Measurements from ENCODE around the gene CFAP61.

CFAP61 gene

DNA sequence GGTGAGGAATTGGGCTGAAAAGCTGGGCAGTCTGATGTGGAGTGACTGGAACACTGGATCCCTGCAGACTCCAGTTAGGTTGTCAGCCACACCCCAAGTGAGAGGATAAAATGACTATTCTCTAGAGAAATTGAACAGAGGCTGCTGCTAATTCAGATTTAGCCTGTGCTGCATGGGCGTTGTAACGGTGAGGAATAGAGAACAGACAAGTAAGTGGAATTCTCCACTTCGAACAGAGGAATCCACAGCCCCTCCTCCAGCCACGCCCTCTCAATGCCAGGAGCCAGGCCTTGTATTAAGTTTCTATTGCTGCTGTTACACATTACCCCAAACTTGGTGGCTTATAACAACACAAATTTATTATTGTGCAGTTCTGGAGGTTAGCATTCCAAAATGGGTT, 109.3 kb downstream of the CFAP61 start:
- FAIRE-seq (no peak), DNase-seq (ENCODE audit: insufficient read length, low spot score) (no peak)

DNA sequence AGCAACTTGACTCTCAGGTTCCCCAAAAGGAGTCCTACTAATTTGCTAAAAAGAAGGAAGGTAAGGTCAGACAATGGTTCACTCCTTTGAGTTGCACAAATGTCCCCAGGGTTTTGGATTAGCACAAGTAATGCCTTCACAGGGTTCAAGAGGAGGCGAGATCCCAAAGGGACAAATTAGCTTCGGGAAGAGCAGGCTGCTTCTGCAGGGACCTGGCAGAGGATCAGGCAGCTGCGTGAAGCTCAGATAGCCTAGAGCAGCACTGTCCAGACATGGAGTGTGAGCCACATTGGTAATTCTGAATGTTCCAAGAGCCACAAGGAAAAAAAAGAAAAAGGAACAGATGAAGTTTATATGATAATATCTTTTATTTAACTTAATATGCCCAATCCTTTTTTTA, 115.4 kb downstream of the CFAP61 start:
- FAIRE-seq: no peak

GRCh38 chr20:20173254-20173653, 120.9 kb downstream of the CFAP61 start:
- no peak for DNase-seq (ENCODE audit: insufficient read length, low spot score)
- no peak for FAIRE-seq

More for the DNA sequence above, 115.4 kb downstream of the CFAP61 start:
- no peak for DNase-seq (ENCODE audit: insufficient read length, low spot score)

DNA sequence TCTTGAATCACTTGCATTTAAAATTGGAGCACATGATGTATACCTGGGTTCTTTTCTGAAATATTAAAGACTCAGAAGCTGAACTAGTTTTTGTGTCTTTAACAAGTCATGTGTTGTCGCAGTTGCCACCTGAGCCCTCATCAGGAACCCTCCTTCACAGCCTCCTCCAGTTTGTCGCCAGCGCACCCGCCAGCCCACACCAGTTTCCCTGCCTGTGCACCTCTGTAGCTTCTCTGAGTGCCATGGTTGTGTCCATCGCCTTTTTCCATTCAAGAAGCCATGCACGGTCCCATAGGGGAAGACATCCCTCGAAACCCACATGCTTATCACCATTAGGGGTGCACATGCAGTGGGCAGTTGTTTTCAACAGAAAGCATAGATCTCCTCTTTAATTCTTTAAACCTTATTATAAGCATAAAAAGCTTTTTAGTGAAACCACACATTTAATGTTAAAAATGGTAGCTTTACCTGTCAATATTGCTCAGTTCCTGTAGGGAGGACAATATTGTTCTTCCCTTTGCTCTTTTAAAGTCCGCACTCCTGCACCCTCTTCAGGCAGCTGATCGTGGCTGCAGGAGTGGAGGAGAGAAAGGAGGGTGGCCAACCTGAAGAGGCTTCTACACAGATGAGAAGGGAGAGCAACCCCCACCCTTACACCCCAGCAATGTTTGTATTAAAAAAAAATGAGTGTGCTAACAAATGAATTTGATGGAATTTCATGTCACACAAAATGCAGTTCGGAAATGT, 121.9 kb downstream of the CFAP61 start:
- FAIRE-seq (no peak), DNase-seq (ENCODE audit: insufficient read length, low spot score) (no peak)

DNA sequence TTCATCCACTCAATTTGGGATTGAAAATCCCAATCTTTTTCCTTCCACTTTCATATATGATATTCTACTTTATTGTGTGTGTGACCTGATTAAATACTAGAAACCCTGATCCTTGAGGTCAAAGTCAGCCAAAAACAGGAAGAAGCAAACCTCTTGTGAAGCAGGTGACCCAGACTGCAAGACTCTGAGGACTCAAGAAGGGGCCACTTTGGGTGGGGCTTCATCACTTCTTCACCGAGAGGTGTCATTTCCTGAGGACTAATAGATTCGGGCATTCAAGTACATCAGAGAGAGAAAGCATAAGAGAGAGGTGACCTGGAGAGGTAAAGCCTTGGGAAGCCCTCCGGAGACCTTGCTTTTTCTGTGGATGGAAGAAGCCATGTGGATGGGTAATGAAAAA, 129.0 kb downstream of the CFAP61 start:
- no peak for DNase-seq (ENCODE audit: insufficient read length, low spot score)
- FAIRE-seq: no peak

DNA sequence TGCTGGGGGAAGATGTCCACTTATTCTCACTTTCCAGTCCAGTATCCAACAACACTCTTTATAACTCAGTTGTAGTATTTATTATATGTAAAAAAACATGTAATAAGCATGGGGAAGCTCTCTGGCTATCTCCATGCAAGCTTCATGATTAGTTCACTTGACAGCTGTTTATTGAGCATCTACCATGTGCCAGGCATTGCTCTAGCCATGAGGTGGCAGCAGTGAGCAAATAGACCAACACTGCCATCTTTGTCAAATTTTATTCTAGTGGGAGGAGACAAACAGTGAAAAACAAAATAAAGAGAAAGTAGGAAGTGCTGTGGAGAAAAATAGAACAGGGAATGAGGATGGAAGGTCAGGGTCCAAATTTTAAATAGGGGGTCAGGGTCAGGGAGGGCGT, 131.8 kb downstream of the CFAP61 start:
- DNase-seq (ENCODE audit: insufficient read length, low spot score): peak; percentile 10
- peak; percentile 87 for FAIRE-seq

DNA sequence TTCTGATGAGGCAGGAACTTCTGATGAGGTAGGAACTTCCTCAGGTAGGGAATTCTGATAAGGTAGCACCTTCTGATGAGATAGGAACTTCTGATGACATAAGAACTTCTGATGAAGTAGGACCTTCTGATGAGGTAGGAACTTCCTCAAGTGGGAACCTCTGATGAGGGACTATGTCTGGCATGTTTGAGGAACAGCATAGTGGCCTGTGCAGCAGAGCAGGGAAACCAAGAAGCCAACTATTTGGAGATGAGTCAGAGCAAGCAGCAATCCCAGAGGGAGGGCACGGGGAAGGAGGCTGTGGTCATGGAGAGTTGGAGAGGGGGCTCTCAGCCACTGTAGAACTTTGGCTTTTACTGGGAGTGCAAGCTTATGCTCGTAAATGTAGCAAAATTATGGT, 132.4 kb downstream of the CFAP61 start:
- DNase-seq (ENCODE audit: insufficient read length, low spot score) (no peak), FAIRE-seq (no peak)

DNA sequence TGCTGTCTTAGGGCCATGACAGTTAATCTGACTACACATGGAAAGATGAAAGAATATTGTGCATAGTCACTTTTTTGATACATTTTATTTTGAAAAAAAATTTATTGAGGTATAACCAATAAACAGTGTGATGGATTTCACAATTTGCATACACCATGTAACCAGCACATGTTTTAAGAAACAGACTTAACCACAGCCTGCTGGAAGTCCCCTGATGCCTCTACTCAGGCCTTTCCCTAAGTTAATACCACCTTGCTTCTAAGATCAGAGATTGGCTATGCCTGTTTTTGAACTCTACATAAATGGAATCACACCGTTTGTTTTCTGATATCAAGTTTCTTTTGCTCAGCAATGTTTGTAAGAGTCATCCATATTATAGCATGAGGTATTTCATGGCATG, 136.3 kb downstream of the CFAP61 start:
- no peak for DNase-seq (ENCODE audit: insufficient read length, low spot score)
- peak; percentile 62 for FAIRE-seq

GRCh38 chr20:20192366-20192765, 140.0 kb downstream of the CFAP61 start:
- FAIRE-seq: no peak
- DNase-seq (ENCODE audit: insufficient read length, low spot score): no peak

DNA sequence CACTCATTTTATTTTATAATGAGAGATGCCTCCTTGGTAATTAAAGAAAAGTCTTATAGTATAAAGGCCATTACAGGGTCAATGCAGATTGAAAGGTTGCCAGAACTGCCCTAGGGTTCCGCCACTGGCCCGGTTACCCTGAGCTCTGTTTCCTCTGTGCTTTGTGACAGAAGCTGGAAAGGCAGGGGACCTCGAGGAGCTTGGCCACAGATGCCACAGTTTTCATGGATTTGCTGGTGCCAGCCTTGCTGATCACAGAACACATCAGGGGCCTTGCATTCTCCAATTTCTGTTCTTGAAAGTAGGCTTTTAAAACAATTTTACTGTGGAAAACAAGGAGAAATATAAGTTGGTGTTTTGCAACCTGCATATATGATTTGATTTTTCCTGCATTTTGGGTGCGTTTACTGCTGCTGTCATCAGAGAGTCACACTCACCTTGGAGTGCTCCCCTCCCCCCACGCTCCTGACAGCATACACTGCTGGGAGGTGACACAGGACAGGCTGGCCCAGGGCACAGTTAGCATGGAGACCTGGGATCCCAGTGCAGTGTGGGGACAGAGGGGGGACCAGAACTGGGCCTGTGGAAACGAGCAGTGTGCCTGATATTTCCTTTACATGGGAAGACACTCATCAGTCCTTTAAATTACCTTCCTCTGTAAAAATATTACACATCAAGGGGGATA, 142.8 kb downstream of the CFAP61 start:
- FAIRE-seq (no peak), DNase-seq (ENCODE audit: insufficient read length, low spot score) (no peak)

DNA sequence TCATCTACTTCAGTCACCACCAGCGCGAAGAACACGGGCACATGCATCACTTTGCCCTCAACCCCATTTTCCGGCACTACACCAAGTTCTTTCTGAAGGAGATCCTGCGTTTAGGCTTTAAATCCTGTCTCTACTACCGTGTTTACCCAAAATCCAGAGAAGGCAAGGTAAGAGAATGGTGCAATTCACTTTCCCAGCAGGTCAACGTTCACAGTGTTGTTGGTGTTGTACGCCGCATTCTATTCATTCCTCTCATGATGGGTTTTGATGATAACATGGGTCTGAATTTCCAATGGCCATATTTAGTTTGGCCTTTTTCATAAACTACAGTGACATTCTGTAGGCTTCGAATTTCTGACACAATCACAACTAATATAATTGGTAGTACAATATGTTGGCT, 144.3 kb downstream of the CFAP61 start:
- FAIRE-seq (no peak), DNase-seq (ENCODE audit: insufficient read length, low spot score) (no peak)

GRCh38 chr20:20198011-20198410, 145.7 kb downstream of the CFAP61 start:
- FAIRE-seq (no peak), DNase-seq (ENCODE audit: insufficient read length, low spot score) (no peak)

GRCh38 chr20:20199361-20200160, 147.2 kb downstream of the CFAP61 start:
- no peak for FAIRE-seq

GRCh38 chr20:20201124-20201523, 148.8 kb downstream of the CFAP61 start:
- FAIRE-seq (no peak), DNase-seq (ENCODE audit: insufficient read length, low spot score) (no peak)

More at GRCh38 chr20:20199361-20200160, 147.2 kb downstream of the CFAP61 start:
- no peak for DNase-seq (ENCODE audit: insufficient read length, low spot score)

- FAIRE-seq: no peak
- DNase-seq (ENCODE audit: insufficient read length, low spot score): no peak
These were observed 149.3 kb downstream of the CFAP61 start for GRCh38 chr20:20201639-20202038.

DNA sequence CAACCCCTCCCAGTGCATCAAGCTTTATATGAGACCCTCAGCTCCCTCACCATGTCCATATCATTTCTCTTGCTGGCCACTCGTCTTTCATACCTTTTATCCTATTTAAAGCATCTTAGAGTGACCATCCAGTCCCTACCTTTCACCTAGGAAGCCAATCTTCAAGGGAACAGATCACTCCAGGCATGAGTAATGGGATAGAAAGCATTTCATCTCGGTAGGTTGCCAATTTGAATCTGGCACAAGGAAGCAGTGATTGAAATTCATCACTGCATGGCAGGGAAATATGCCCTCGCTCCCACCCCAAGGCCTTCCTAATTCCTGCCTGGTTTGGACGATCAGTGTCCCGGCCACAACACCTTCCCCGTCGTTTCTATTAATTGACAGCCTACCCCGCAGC, 150.4 kb downstream of the CFAP61 start:
- DNase-seq (ENCODE audit: insufficient read length, low spot score): no peak
- no peak for FAIRE-seq

- DNase-seq (ENCODE audit: insufficient read length, low spot score) (no peak), FAIRE-seq (no peak)
These were observed 151.5 kb downstream of the CFAP61 start for GRCh38 chr20:20203784-20204183.

DNA sequence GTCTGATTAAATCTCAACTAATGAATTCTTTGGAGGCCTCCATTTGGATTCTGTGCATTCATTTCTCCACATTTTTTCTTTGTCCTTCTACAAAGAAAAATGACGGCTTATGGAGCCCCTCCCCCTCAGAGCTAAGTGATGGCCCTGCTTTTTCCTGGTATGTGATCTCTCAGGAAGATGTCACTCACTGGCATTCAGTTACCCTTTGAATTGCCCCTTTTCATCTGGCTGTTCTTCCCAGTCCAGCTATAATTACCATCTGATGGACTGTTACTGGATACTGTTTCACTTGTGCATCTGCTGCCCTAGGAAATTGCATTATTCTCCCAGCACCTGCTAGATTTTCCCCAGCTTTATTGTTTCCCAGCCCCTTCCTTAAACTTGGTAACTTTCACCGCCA, 151.9 kb downstream of the CFAP61 start:
- DNase-seq (ENCODE audit: insufficient read length, low spot score) (no peak), FAIRE-seq (no peak)

DNA sequence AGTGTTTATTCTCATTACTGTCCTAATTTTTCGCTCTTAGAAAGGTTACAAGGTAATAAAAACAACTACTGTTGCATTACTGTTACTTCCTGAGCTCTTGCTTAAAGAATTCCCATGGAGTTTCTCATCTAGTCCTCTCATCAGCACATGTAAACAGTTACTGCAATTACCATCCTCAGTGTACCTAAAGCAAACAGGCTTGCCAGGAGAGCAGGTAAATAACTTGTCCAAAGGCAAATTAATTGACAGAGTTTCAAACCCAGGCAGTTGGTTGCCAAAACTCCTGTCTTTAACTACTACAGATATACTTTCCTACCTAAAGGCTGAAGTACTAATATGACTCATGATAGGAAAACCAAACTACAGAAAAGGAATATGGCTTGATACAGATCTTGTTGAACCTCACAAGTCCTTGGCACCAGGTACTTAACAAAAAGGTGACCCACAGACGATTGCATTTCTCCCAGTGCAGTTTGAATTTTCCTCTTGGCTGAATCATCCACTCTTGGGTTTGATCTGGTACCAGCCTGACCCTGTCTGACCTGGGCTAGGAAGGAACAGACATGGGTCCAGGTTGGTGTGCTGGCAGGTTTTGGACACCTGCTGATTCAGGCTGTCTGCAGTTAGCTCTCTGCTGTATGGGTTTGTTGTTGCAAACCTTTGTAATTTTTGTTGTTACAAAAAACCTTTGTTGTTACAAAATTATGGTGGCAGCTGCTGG, 153.0 kb downstream of the CFAP61 start:
- FAIRE-seq: no peak
- DNase-seq (ENCODE audit: insufficient read length, low spot score): no peak

DNA sequence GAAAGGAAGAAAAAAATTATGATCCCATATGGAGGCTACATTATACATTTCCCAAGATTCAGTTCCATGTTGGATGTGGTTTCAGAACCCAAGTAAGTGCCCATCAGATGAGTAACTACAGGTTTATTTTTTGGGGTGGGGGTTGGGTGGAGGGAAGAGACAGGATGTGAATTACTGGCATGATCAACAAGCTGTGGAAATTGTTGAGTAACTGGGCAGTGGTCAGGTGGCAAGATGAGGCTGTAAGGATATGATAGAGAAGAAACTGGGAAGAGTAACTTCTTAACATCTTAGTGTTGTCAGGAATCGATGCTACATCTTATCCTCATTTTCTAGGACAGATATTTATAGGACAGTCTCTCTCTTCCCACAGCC, 153.5 kb downstream of the CFAP61 start:
- peak; percentile 14 for FAIRE-seq
- DNase-seq (ENCODE audit: insufficient read length, low spot score): no peak

- DNase-seq (ENCODE audit: insufficient read length, low spot score) (peak; percentile 67), FAIRE-seq (peak; percentile 69)
These were observed 154.5 kb downstream of the CFAP61 start for GRCh38 chr20:20206788-20207187.

Measured in GM19239 (cell line).